GM20000 (cell line): ENCODE results near the gene P2RX7.
"Not testable (repeated sequence)": the region's sequence is repeated elsewhere in the genome, so short reads cannot be mapped to it uniquely, and the experiment has no call there.

Experiments
- DNase-seq: peaks from one replicate; pipeline ENCODE4 v3.0.0; 2012; ENCODE audit warnings: low spot score
- TF ChIP-seq, protein P1 (sequence below): IDR thresholded peaks from 2 replicates; pipeline ENCODE4 v1.5.1; 2012; ENCODE audit warnings: mild to moderate bottlenecking, control low read depth; ENCODE audit errors: extremely low read depth, missing control alignments

Gene P2RX7

DNA sequence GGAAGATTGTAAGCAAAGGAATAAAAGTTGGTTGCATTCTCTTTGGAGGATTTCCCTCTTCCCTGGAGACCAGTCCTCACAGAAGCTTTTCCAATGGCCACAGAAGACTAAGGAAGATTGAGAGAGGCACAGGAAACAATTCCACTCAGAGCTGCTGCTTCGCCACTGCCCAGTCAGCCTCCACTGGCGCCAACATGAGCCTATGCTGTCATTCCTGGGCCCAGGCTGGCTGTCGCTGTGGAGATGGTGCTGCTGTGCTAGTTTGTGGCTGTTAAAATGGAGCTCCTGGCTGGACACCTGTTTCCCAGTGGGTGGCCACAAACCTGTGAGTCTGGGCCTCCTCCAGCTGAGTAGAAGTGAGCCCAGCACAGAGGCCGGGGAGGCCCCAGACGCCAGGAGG lies 6.6 kb downstream of the P2RX7 start:
- no peak for DNase-seq

DNA sequence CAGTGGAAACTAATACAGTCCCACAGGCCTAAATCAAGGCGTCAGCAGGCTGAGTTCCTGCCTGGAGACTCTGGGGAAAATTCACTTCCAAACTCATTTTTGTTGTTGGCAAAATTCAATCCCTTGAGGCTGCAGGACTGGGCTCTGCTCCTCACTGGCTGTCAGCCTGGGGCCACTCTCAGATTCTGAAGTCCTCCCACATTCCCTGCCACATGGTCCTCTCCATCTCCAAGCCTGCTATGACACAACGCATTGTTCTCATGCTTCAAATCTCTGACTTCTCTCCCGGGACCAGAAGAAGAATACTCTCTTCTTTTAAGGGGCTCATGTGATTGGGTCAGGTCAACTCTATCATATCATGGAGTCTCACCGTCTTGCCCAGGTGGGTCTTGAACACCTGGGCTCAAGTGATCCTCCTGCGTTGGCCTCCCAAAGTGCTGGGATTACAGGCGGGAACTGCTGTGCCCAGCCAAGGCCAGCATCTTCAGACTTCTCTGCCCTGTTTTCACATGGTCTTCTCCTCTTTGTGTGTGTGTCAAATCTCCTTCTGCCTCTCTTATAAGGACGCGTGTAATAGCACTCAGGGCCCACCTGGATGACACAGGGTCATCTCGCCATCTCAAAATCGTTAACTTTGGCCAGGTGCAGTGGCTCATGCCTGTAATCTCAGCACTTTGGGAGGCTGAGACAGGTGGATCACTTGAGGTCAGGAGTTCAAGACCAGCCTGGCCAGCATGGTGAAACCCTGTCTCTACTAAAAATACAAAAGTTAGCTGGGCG lies 9.7 kb downstream of the P2RX7 start:
- TF ChIP-seq, protein P1, sequence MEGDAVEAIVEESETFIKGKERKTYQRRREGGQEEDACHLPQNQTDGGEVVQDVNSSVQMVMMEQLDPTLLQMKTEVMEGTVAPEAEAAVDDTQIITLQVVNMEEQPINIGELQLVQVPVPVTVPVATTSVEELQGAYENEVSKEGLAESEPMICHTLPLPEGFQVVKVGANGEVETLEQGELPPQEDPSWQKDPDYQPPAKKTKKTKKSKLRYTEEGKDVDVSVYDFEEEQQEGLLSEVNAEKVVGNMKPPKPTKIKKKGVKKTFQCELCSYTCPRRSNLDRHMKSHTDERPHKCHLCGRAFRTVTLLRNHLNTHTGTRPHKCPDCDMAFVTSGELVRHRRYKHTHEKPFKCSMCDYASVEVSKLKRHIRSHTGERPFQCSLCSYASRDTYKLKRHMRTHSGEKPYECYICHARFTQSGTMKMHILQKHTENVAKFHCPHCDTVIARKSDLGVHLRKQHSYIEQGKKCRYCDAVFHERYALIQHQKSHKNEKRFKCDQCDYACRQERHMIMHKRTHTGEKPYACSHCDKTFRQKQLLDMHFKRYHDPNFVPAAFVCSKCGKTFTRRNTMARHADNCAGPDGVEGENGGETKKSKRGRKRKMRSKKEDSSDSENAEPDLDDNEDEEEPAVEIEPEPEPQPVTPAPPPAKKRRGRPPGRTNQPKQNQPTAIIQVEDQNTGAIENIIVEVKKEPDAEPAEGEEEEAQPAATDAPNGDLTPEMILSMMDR = no peak
- DNase-seq = no peak

More for the DNA sequence above, 6.6 kb downstream of the P2RX7 start:
- TF ChIP-seq, protein P1 = no peak

- DNase-seq = no peak
- TF ChIP-seq, protein P1 = no peak
Measured at GRCh38 chr12:121144416-121144914, 11.8 kb downstream of the P2RX7 start.

DNA sequence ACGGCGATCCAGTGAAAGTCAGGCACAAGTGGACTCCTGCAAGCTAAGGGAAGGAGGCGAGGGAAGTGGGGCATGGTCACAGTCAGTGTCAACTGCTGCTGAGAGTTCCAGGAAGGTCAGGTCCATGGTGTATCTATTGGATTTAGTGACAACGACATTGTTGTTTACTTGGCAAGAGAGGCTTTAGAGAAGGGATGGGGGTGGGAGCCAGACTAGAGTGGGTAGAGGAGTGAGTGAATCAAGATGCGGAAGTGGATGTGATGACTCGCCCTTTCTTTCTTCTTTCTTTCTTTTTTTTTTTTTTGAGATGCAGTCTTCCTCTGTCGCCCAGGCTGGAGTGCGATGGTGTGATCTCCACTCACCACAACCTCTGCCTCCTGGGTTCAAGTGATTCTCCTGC lies 12.5 kb downstream of the P2RX7 start:
- TF ChIP-seq, protein P1 = no peak
- DNase-seq = no peak

DNA sequence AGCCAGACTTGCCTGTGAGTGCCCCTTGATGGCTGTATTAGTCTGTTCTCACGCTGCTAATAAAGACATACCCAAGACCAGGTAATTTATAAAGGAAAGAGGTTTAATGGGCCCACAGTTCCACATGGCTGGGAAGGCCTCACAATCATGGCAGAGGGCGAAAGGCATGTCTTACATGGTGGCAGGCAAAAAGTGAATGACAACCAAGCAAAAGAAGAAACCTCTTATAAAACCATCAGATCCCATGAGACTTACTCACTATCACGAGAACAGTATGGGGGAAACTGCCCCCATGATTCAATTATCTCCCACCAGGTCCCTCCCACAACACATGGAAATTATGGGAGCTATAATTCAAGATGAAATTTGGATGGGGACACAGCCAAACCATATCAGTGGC lies 16.6 kb downstream of the P2RX7 start:
- not testable (repeated sequence) for DNase-seq

DNA sequence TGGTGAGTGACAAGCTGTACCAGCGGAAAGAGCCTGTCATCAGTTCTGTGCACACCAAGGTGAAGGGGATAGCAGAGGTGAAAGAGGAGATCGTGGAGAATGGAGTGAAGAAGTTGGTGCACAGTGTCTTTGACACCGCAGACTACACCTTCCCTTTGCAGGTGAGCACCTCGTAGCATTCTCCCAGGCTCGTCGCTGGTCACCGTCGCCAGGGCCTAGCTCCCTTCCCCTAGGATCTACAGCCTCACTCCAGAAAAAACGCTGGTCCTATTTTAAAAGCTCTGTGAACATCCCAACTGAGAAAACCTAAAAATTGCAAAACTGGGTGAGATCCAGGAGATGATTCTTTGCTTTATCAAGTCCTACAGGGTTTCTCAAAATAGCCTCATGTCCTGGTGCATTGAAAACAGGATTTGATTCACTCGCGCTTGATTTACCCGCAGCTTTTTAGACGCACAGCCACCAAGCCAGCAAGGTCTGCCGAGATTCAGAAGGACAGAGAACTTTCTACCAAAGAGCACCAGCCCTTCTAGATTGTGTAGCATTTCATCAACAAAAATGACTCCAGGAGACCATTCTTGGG lies 22.2 kb downstream of the P2RX7 start:
- TF ChIP-seq, protein P1 = no peak
- DNase-seq = no peak

- DNase-seq = no peak
- TF ChIP-seq, protein P1 = no peak
Measured at GRCh38 chr12:121156365-121156764, 23.7 kb downstream of the P2RX7 start.
